ENCODE data around the gene HSPG2.

- no peak for TF ChIP-seq POLR2A (IDR thresholded peaks at IDR 0.05; ENCODE audit: low read depth, low read length)
- TF ChIP-seq POLR2AphosphoS5 (IDR thresholded peaks at IDR 0.05; ENCODE audit: low read depth, low read length), result no peak
- no peak for TF ChIP-seq TAF1 (IDR thresholded peaks at IDR 0.05; ENCODE audit: borderline replicate concordance, low read depth, low read length)
These were observed 54.2 kb downstream of the HSPG2 start for GRCh38 chr1:21882721-21883415.
